ENCODE data around the gene SCT.
"Not testable (repeated sequence)": the region's sequence is repeated elsewhere in the genome, so short reads cannot be mapped to it uniquely, and the experiment has no call there.

Gene SCT

GRCh38 chr11:657691-658126 is 30.7 kb upstream of the SCT start:
- H3K4me3 ChIP-seq (ENCODE audit: insufficient read depth, low read depth, low read length) = no peak overlapping the region
- no peaks in the 10 kb centered on the region for H3K27me3 ChIP-seq (ENCODE audit: control insufficient read depth, insufficient read depth, low read length, poor library complexity, severe bottlenecking)
- 88 to 90% methylated on average over 14 of the region's 14 CpGs for WGBS, 2 experiments
- no peaks in the 10 kb centered on the region for H3K9me3 ChIP-seq (ENCODE audit: control insufficient read depth, low read length)
- peaks cover 4% of the 10 kb centered on the region for H3K36me3 ChIP-seq (ENCODE audit: control insufficient read depth, insufficient read depth, low read length)
- H3K4me1 ChIP-seq (ENCODE audit: control insufficient read depth, insufficient read depth, low read length) = no peaks in the 10 kb centered on the region
- no peak overlapping the region for H3K27ac ChIP-seq (ENCODE audit: insufficient read depth, low read depth, low read length, poor library complexity, severe bottlenecking)

DNA sequence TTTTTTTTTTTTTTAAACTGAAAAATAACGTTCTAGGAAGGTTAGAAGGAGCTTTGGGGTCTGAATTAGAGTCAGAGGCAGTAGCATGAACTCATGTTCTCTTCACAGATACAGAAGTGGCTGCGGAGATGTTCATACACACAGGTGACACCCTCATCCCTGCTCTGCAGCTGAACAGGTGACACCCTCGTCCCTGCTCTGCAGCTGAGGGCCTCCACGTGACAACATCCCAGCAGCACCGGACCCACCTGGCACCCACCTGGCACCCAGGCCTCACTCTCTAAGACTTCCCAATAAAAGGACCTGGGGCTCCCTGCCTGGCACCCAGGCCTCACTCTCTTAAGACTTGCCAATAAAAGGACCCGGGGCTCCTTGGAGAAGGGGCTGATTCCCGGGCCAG is 29.9 kb upstream of the SCT start:
- Histone ChIP-seq H3K4me3 (ENCODE audit: insufficient read depth, low read depth, low read length) (no peak overlapping the region), H3K27me3 (ENCODE audit: control insufficient read depth, insufficient read depth, low read length, poor library complexity, severe bottlenecking) (no peaks in the 10 kb centered on the region), H3K27ac (ENCODE audit: insufficient read depth, low read depth, low read length, poor library complexity, severe bottlenecking) (no peak overlapping the region), H3K9me3 (ENCODE audit: control insufficient read depth, low read length) (no peaks in the 10 kb centered on the region), H3K36me3 (ENCODE audit: control insufficient read depth, insufficient read depth, low read length) (peaks cover 4% of the 10 kb centered on the region), H3K4me1 (ENCODE audit: control insufficient read depth, insufficient read depth, low read length) (no peaks in the 10 kb centered on the region)
- WGBS, 2 experiments = 93 to 94% methylated on average over 7 of the region's 7 CpGs

- Histone ChIP-seq H3K27ac (ENCODE audit: insufficient read depth, low read depth, low read length, poor library complexity, severe bottlenecking) (no peak overlapping the region), H3K36me3 (ENCODE audit: control insufficient read depth, insufficient read depth, low read length) (peaks cover 4% of the 10 kb centered on the region), H3K9me3 (ENCODE audit: control insufficient read depth, low read length) (no peaks in the 10 kb centered on the region), H3K4me3 (ENCODE audit: insufficient read depth, low read depth, low read length) (no peak overlapping the region), H3K4me1 (ENCODE audit: control insufficient read depth, insufficient read depth, low read length) (no peaks in the 10 kb centered on the region), H3K27me3 (ENCODE audit: control insufficient read depth, insufficient read depth, low read length, poor library complexity, severe bottlenecking) (no peaks in the 10 kb centered on the region)
- WGBS, 2 experiments = 93 to 95% methylated on average over 14 of the region's 14 CpGs
These were observed 29.4 kb upstream of the SCT start for GRCh38 chr11:656426-656825.

- 95% methylated on average over 30 of the region's 30 CpGs for WGBS, 2 experiments
- Histone ChIP-seq H3K9me3 (ENCODE audit: control insufficient read depth, low read length) (no peaks in the 10 kb centered on the region), H3K27ac (ENCODE audit: insufficient read depth, low read depth, low read length, poor library complexity, severe bottlenecking) (no peak overlapping the region), H3K4me1 (ENCODE audit: control insufficient read depth, insufficient read depth, low read length) (no peaks in the 10 kb centered on the region), H3K27me3 (ENCODE audit: control insufficient read depth, insufficient read depth, low read length, poor library complexity, severe bottlenecking) (no peaks in the 10 kb centered on the region), H3K4me3 (ENCODE audit: insufficient read depth, low read depth, low read length) (no peak overlapping the region), H3K36me3 (ENCODE audit: control insufficient read depth, insufficient read depth, low read length) (peaks cover 7% of the 10 kb centered on the region)
These were observed 28.2 kb upstream of the SCT start for GRCh38 chr11:655036-655726.

- not testable (repeated sequence) for H3K4me1 ChIP-seq (ENCODE audit: control insufficient read depth, insufficient read depth, low read length); H3K9me3 ChIP-seq (ENCODE audit: control insufficient read depth, low read length); H3K36me3 ChIP-seq (ENCODE audit: control insufficient read depth, insufficient read depth, low read length); H3K4me3 ChIP-seq (ENCODE audit: insufficient read depth, low read depth, low read length); H3K27me3 ChIP-seq (ENCODE audit: control insufficient read depth, insufficient read depth, low read length, poor library complexity, severe bottlenecking); H3K27ac ChIP-seq (ENCODE audit: insufficient read depth, low read depth, low read length, poor library complexity, severe bottlenecking)
- 90% methylated on average over 12 of the region's 12 CpGs for WGBS, 2 experiments
These were observed 27.5 kb upstream of the SCT start for GRCh38 chr11:654444-654843.

DNA sequence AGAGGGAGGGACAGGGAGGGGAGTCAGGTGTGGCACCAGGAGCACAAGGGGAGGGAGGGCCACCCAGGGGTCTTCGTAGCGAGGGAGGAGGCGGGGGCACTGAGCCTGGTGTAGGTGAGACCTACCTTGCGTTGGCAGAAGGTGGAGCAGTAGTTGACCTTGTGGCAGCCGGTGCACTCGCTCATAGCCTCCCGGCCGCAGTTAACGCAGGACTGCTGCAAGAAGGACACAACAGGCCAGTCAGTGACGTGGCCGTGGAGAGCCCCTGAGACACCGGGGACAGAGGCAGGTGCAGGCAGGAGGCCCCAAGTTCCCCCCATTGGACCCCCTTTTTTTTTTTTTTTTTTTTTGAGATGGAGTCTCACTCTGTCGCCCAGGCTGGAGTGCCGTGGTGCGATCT is 26.9 kb upstream of the SCT start:
- no peaks in the 10 kb centered on the region for H3K4me1 ChIP-seq (ENCODE audit: control insufficient read depth, insufficient read depth, low read length)
- H3K27ac ChIP-seq (ENCODE audit: insufficient read depth, low read depth, low read length, poor library complexity, severe bottlenecking) = no peak overlapping the region
- no peaks in the 10 kb centered on the region for H3K27me3 ChIP-seq (ENCODE audit: control insufficient read depth, insufficient read depth, low read length, poor library complexity, severe bottlenecking)
- 93 to 94% methylated on average over 15 of the region's 15 CpGs for WGBS, 2 experiments
- peaks cover 7% of the 10 kb centered on the region for H3K36me3 ChIP-seq (ENCODE audit: control insufficient read depth, insufficient read depth, low read length)
- no peak overlapping the region for H3K4me3 ChIP-seq (ENCODE audit: insufficient read depth, low read depth, low read length)
- H3K9me3 ChIP-seq (ENCODE audit: control insufficient read depth, low read length) = no peaks in the 10 kb centered on the region

GRCh38 chr11:653136-653535 is 26.2 kb upstream of the SCT start:
- not testable (repeated sequence) for H3K4me1 ChIP-seq (ENCODE audit: control insufficient read depth, insufficient read depth, low read length); H3K9me3 ChIP-seq (ENCODE audit: control insufficient read depth, low read length); H3K27me3 ChIP-seq (ENCODE audit: control insufficient read depth, insufficient read depth, low read length, poor library complexity, severe bottlenecking); H3K27ac ChIP-seq (ENCODE audit: insufficient read depth, low read depth, low read length, poor library complexity, severe bottlenecking); H3K4me3 ChIP-seq (ENCODE audit: insufficient read depth, low read depth, low read length); H3K36me3 ChIP-seq (ENCODE audit: control insufficient read depth, insufficient read depth, low read length)
- WGBS, 2 experiments = 93 to 97% methylated on average over 14 of the region's 14 CpGs

DNA sequence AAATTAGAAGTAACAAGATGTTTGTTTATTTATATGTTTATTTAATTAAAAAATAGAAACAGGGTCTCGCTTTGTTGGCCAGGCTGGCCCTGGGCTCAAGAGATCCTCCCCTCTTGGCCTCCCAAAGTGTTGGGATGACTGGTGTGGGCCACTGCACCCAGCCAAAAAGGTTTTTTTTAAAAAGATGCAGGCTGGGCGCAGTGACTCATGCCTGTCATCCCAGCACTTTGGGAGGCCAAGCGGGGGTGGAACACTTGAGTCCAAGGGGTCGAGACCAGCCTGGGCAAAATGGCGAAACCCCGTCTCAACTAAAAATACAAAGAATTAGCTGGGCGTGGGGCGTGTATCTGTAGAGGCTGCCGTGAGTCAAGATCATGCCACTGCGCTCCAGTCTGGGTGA is 23.5 kb upstream of the SCT start:
- Histone ChIP-seq H3K27me3 (ENCODE audit: control insufficient read depth, insufficient read depth, low read length, poor library complexity, severe bottlenecking) (no peaks in the 10 kb centered on the region), H3K36me3 (ENCODE audit: control insufficient read depth, insufficient read depth, low read length) (peaks cover 12% of the 10 kb centered on the region), H3K27ac (ENCODE audit: insufficient read depth, low read depth, low read length, poor library complexity, severe bottlenecking) (no peak overlapping the region), H3K9me3 (ENCODE audit: control insufficient read depth, low read length) (no peaks in the 10 kb centered on the region), H3K4me3 (ENCODE audit: insufficient read depth, low read depth, low read length) (no peak overlapping the region), H3K4me1 (ENCODE audit: control insufficient read depth, insufficient read depth, low read length) (no peaks in the 10 kb centered on the region)
- WGBS, 2 experiments = 96 to 97% methylated on average over 10 of the region's 10 CpGs

DNA sequence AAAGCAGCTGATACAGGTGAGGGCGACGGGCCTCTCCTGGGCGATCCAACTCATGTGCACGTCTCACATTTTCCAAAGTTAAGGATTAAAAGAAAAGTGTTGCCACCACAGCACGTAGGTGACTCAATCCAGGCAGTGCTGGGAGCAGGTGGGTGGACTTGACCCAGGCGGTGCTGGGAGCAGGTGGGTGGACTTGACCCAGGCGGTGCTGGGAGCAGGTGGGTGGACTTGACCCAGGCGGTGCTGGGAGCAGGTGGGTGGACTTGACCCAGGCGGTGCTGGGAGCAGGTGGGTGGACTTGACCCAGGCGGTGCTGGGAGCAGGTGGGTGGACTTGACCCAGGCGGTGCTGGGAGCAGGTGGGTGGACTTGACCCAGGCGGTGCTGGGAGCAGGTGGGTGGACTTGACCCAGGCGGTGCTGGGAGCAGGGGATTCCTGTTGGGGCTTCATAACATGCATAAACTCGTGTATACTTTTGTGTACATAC is 20.7 kb upstream of the SCT start:
- H3K4me1 ChIP-seq (ENCODE audit: control insufficient read depth, insufficient read depth, low read length); H3K27ac ChIP-seq (ENCODE audit: insufficient read depth, low read depth, low read length, poor library complexity, severe bottlenecking); H3K9me3 ChIP-seq (ENCODE audit: control insufficient read depth, low read length); H3K4me3 ChIP-seq (ENCODE audit: insufficient read depth, low read depth, low read length); H3K27me3 ChIP-seq (ENCODE audit: control insufficient read depth, insufficient read depth, low read length, poor library complexity, severe bottlenecking): not testable (repeated sequence)
- peaks cover 13% of the 10 kb centered on the region for H3K36me3 ChIP-seq (ENCODE audit: control insufficient read depth, insufficient read depth, low read length)
- WGBS, 2 experiments = 96 to 99% methylated on average over 9 to 11 of the region's 14 CpGs

DNA sequence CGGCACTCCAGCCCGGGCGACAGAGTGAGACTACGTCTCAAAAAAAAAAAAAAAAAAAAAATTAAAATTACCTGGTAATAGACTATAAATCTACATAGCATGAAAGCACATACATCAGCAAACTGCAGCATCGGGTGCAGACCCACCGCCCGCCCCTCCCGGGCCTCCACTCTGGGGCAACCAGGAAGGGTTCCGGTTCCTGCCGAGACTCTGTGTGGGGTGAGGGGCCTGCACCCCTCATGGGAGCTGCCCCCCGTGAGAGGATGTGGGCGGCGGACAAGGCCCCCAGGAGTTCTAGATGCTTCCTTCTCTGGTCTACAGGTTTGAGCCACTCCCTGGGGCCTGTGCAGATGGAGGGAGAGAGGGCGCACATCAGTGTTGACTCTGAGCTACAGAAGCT is 19.2 kb upstream of the SCT start:
- Histone ChIP-seq H3K9me3 (ENCODE audit: control insufficient read depth, low read length) (no peaks in the 10 kb centered on the region), H3K27ac (ENCODE audit: insufficient read depth, low read depth, low read length, poor library complexity, severe bottlenecking) (no peak overlapping the region)

GRCh38 chr11:645536-645935 is 18.6 kb upstream of the SCT start:
- H3K4me3 ChIP-seq (ENCODE audit: insufficient read depth, low read depth, low read length) = no peak overlapping the region
- WGBS, 2 experiments = 90 to 91% methylated on average over 16 of the region's 16 CpGs
- H3K36me3 ChIP-seq (ENCODE audit: control insufficient read depth, insufficient read depth, low read length) = peaks cover 7% of the 10 kb centered on the region
- peaks cover 1% of the 10 kb centered on the region for H3K27me3 ChIP-seq (ENCODE audit: control insufficient read depth, insufficient read depth, low read length, poor library complexity, severe bottlenecking)
- H3K4me1 ChIP-seq (ENCODE audit: control insufficient read depth, insufficient read depth, low read length) = peaks cover 7% of the 10 kb centered on the region
- H3K9me3 ChIP-seq (ENCODE audit: control insufficient read depth, low read length) = no peaks in the 10 kb centered on the region
- no peak overlapping the region for H3K27ac ChIP-seq (ENCODE audit: insufficient read depth, low read depth, low read length, poor library complexity, severe bottlenecking)

More for the DNA sequence above, 19.2 kb upstream of the SCT start:
- H3K4me1 ChIP-seq (ENCODE audit: control insufficient read depth, insufficient read depth, low read length) = peaks cover under 1% of the 10 kb centered on the region
- 94 to 97% methylated on average over 10 to 13 of the region's 14 CpGs for WGBS, 2 experiments
- no peak overlapping the region for H3K4me3 ChIP-seq (ENCODE audit: insufficient read depth, low read depth, low read length)
- H3K36me3 ChIP-seq (ENCODE audit: control insufficient read depth, insufficient read depth, low read length) = peaks cover 13% of the 10 kb centered on the region
- no peaks in the 10 kb centered on the region for H3K27me3 ChIP-seq (ENCODE audit: control insufficient read depth, insufficient read depth, low read length, poor library complexity, severe bottlenecking)

All from ectodermal cell (in vitro differentiated cells).